ENCODE data around the gene PSMC1.

PSMC1 gene

DNA sequence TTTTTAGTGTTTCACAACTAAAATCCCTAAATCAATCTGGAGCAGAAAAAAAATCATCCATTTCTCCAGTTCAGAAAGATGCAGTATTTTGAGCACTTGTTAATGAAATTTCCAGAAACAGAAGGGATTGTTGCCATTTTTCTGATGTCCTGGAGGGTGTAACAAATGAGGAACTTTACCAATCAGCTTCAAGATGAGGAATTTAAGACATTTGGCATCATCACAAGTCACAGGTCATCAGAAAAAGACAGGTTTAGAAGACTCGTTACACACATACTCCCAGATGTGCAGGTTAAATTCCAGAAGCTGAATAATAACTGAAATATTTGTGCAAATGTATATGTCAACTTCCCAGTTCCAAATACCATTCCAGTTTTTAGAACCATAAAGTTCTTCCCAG, 482 bp upstream of the PSMC1 start:
- peaks cover 25% of the 10 kb centered on the region for H3K27me3 ChIP-seq (ENCODE audit: control insufficient read depth, insufficient read depth, low read length)
- H3K9ac ChIP-seq (ENCODE audit: low read length): peak overlapping the region; percentile 97
- H3K36me3 ChIP-seq (ENCODE audit: control insufficient read depth, low read depth, low read length): peaks cover 14% of the 10 kb centered on the region
- no peaks in the 10 kb centered on the region for H3K9me3 ChIP-seq (ENCODE audit: control insufficient read depth, low read depth, low read length)
- no peaks in the 10 kb centered on the region for H3K4me1 ChIP-seq (ENCODE audit: control insufficient read depth, low read depth, low read length)
- no peak overlapping the region for H3K27ac ChIP-seq (ENCODE audit: low read length)
- H3K4me3 ChIP-seq (ENCODE audit: low read length): peak overlapping the region; percentile 93

- Histone ChIP-seq H3K9ac (ENCODE audit: low read length) (no peak overlapping the region), H3K27me3 (ENCODE audit: control insufficient read depth, insufficient read depth, low read length) (no peaks in the 10 kb centered on the region), H3K4me1 (ENCODE audit: control insufficient read depth, low read depth, low read length) (no peaks in the 10 kb centered on the region), H3K27ac (ENCODE audit: low read length) (no peak overlapping the region), H3K4me3 (ENCODE audit: low read length) (no peak overlapping the region), H3K9me3 (ENCODE audit: control insufficient read depth, low read depth, low read length) (no peaks in the 10 kb centered on the region), H3K36me3 (ENCODE audit: control insufficient read depth, low read depth, low read length) (peaks cover 81% of the 10 kb centered on the region)
These were observed 7.5 kb downstream of the PSMC1 start for GRCh38 chr14:90263748-90264449.

DNA sequence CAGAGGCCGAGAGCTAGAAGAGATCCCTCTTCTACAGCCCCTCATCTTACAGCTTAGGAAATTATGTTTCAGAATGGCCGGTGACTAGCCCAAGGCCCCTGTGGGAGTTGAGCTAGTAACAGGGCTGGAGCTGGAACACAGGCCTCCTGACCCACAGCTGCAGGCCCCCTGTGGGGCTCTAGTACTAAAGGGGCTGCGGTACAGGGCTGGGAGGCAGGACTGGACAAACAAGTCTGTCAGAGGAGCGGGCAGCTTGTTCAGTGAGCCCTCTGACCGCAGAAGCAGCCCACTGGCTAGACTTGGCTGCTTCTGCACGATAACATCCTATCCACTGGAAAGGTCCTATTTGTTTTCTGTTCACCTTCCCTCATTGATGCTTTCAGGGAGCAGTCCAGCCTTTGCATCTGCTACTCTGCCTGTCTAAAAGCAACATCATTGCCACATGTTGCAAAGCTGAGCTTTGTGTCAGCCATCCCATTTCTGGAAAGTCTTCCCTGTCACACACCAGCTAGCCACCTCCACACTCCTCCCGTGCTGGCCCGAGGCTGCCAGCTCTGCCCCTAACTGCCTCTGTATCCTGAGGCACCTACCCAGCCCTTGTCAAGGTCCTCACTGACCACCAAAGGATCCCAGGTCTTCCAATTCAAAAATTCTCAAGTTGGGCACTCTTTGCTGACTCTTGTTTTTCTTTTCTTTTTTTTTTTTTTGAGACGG, 10.2 kb downstream of the PSMC1 start:
- H3K4me3 ChIP-seq (ENCODE audit: low read length): no peak overlapping the region
- no peaks in the 10 kb centered on the region for H3K27me3 ChIP-seq (ENCODE audit: control insufficient read depth, insufficient read depth, low read length)
- H3K36me3 ChIP-seq (ENCODE audit: control insufficient read depth, low read depth, low read length): peaks cover 87% of the 10 kb centered on the region
- H3K27ac ChIP-seq (ENCODE audit: low read length): no peak overlapping the region
- no peaks in the 10 kb centered on the region for H3K9me3 ChIP-seq (ENCODE audit: control insufficient read depth, low read depth, low read length)
- H3K9ac ChIP-seq (ENCODE audit: low read length): no peak overlapping the region
- H3K4me1 ChIP-seq (ENCODE audit: control insufficient read depth, low read depth, low read length): no peaks in the 10 kb centered on the region

DNA sequence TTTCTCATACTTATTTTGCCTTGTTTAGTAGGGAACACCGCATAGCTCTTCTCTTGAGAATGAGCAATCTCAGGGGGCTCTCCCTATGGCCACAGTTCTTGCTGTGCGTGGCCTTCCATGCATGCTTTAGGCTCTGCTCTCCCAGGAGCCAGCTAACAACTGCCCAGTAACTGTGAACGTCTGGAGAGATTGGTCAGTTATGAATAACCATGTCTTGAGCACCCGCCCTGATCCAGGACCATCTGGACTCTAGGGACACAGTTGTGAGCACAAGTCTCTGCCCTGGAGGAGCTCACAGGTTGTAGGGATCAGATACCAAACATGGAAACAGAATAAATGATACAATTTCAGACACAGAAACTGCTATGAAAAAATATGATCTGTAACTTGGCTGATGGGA, 12.1 kb downstream of the PSMC1 start:
- H3K9me3 ChIP-seq (ENCODE audit: control insufficient read depth, low read depth, low read length): no peaks in the 10 kb centered on the region
- H3K27ac ChIP-seq (ENCODE audit: low read length): no peak overlapping the region
- H3K4me1 ChIP-seq (ENCODE audit: control insufficient read depth, low read depth, low read length): no peaks in the 10 kb centered on the region
- no peak overlapping the region for H3K9ac ChIP-seq (ENCODE audit: low read length)
- H3K27me3 ChIP-seq (ENCODE audit: control insufficient read depth, insufficient read depth, low read length): no peaks in the 10 kb centered on the region
- H3K4me3 ChIP-seq (ENCODE audit: low read length): no peak overlapping the region
- H3K36me3 ChIP-seq (ENCODE audit: control insufficient read depth, low read depth, low read length): peaks cover 90% of the 10 kb centered on the region

DNA sequence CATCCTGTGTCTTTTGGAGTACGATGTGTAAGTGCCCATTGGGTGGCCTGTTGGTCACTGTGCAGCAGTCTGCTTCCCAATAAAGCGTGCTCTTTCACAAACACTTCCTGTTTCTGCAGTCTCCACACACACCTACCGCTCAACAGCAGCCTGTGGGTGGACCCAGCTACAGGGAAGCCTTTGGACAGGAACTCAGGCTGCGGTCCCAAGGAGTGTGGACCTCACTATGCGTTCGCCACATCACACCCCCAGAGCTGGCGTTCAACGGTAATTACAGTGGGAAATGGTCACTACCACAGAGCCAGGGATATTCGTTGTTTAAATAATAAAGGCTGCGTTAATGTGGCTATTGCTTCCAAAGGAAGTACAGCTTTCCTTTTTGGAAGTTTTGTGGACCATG, 16.2 kb downstream of the PSMC1 start:
- no peaks in the 10 kb centered on the region for H3K9me3 ChIP-seq (ENCODE audit: control insufficient read depth, low read depth, low read length)
- no peaks in the 10 kb centered on the region for H3K27me3 ChIP-seq (ENCODE audit: control insufficient read depth, insufficient read depth, low read length)
- H3K4me3 ChIP-seq (ENCODE audit: low read length): no peak overlapping the region
- peaks cover 62% of the 10 kb centered on the region for H3K36me3 ChIP-seq (ENCODE audit: control insufficient read depth, low read depth, low read length)
- H3K27ac ChIP-seq (ENCODE audit: low read length): no peak overlapping the region
- no peaks in the 10 kb centered on the region for H3K4me1 ChIP-seq (ENCODE audit: control insufficient read depth, low read depth, low read length)
- H3K9ac ChIP-seq (ENCODE audit: low read length): no peak overlapping the region

DNA sequence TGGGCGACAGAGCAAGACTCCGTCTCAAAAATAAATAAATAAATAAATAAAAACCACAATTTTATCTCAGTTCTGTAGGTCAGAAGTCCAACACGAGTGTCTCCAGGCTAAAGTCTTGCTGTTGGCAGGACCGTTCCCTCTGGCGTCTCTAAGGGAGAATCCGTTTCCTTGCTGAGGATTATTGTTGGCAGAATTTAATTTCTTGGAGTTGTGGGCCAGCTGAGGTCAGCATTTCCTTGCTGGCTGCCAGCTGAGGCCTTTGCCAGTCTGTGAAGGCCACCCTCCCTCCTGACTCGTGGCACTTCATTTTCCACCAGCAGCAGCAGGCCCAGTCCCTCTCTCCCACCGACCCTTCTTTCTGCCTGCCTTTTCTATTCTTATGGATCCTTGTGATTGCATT, 17.2 kb downstream of the PSMC1 start:
- no peak overlapping the region for H3K4me3 ChIP-seq (ENCODE audit: low read length)
- no peak overlapping the region for H3K9ac ChIP-seq (ENCODE audit: low read length)
- no peak overlapping the region for H3K27ac ChIP-seq (ENCODE audit: low read length)
- H3K9me3 ChIP-seq (ENCODE audit: control insufficient read depth, low read depth, low read length): no peaks in the 10 kb centered on the region
- H3K27me3 ChIP-seq (ENCODE audit: control insufficient read depth, insufficient read depth, low read length): no peaks in the 10 kb centered on the region
- H3K4me1 ChIP-seq (ENCODE audit: control insufficient read depth, low read depth, low read length): no peaks in the 10 kb centered on the region
- peaks cover 60% of the 10 kb centered on the region for H3K36me3 ChIP-seq (ENCODE audit: control insufficient read depth, low read depth, low read length)

DNA sequence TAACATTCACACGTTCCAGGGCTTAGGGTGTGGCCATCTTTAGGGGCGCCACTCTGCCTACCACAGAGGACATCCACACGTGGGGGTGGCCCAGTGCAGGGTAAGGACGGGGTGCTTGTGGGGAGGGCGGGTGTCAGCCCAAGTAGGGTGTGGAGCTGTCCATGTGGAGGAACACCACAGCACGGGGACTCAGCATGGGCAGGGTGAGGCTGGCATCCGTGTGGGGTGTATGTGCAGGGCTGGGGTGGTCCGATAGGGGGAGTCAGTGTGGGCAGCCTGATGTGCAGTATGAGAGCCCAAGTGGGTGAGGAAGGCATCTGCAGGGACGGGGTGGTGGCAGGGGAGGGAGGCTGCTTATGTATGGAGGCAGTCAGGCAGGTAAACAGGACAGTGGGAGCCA, 17.7 kb downstream of the PSMC1 start:
- H3K27me3 ChIP-seq (ENCODE audit: control insufficient read depth, insufficient read depth, low read length): no peaks in the 10 kb centered on the region
- H3K9ac ChIP-seq (ENCODE audit: low read length): no peak overlapping the region
- H3K9me3 ChIP-seq (ENCODE audit: control insufficient read depth, low read depth, low read length): no peaks in the 10 kb centered on the region
- H3K4me1 ChIP-seq (ENCODE audit: control insufficient read depth, low read depth, low read length): no peaks in the 10 kb centered on the region
- H3K4me3 ChIP-seq (ENCODE audit: low read length): no peak overlapping the region
- peaks cover 55% of the 10 kb centered on the region for H3K36me3 ChIP-seq (ENCODE audit: control insufficient read depth, low read depth, low read length)
- H3K27ac ChIP-seq (ENCODE audit: low read length): no peak overlapping the region

DNA sequence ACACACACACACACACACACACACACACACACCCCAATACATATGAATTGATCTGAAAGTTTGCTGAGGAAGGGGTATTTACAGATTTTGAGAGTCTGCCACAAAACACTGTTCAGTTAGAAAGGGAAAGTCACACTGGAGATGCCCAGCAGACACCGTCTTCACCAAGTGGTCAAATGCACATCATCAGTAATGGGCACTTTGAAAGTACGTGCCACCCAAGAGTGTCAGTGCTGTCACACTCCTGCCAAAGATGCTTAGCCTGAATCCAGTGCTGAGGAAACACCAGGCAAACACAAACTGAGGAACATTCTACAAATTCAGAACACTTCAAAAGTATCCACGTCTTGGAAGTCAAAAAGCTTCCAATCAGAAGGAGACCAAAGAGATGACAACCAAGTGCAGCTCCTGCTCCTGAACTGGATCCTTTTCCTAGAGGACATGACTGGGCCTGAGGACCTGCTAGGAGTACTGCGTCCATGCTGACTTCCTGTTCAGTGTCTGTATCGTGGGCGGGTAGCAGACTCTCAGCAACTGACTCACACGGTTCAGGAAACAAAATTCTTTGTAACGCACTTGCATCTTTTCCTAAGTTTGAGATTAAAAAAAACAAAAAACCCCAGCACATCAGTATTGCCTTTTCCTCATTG, 18.6 kb downstream of the PSMC1 start:
- peaks cover 46% of the 10 kb centered on the region for H3K36me3 ChIP-seq (ENCODE audit: control insufficient read depth, low read depth, low read length)
- H3K27ac ChIP-seq (ENCODE audit: low read length): no peak overlapping the region
- H3K9ac ChIP-seq (ENCODE audit: low read length): no peak overlapping the region
- H3K4me3 ChIP-seq (ENCODE audit: low read length): no peak overlapping the region
- no peaks in the 10 kb centered on the region for H3K27me3 ChIP-seq (ENCODE audit: control insufficient read depth, insufficient read depth, low read length)
- no peaks in the 10 kb centered on the region for H3K4me1 ChIP-seq (ENCODE audit: control insufficient read depth, low read depth, low read length)
- H3K9me3 ChIP-seq (ENCODE audit: control insufficient read depth, low read depth, low read length): no peaks in the 10 kb centered on the region

DNA sequence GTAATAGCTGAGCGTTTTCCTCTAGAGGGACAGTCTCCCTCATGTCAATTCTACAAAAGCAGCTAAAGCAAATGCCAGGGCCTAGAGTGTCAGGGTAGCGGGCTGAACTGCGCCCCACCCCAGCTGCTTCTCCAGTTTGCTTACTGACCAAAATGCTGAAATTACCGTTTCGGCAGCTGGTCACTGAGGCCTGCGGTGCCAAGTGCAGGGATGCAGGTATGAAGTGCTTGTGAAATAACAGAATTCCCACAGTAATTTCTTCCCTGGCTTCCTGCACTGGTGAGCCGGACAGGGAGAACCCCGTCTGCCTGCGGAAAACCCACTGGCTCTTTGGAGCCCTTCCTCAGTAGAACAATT, 19.1 kb downstream of the PSMC1 start:
- H3K27me3 ChIP-seq (ENCODE audit: control insufficient read depth, insufficient read depth, low read length): no peaks in the 10 kb centered on the region
- H3K9ac ChIP-seq (ENCODE audit: low read length): no peak overlapping the region
- no peaks in the 10 kb centered on the region for H3K4me1 ChIP-seq (ENCODE audit: control insufficient read depth, low read depth, low read length)
- peaks cover 41% of the 10 kb centered on the region for H3K36me3 ChIP-seq (ENCODE audit: control insufficient read depth, low read depth, low read length)
- no peak overlapping the region for H3K27ac ChIP-seq (ENCODE audit: low read length)
- H3K9me3 ChIP-seq (ENCODE audit: control insufficient read depth, low read depth, low read length): no peaks in the 10 kb centered on the region
- no peak overlapping the region for H3K4me3 ChIP-seq (ENCODE audit: low read length)

DNA sequence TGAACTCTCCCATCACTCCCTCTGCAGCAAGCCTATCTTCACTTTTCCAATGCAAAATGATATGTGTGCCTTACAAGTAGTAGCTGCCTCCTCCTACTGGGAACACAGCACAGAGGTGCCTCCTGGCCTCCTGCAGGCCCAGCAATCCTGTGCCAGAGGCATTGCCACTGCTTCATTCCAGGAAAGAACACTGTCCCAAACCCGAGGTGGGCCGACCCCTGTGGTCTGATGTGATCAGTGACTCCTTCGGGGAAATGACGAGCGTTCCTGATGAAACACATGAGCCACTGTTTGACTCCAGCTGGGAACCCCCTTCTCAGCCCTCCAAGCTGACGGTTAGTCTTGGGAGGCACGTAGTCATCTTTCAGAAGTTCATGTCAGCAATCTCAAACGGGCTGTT, 19.5 kb downstream of the PSMC1 start:
- no peak overlapping the region for H3K4me3 ChIP-seq (ENCODE audit: low read length)
- H3K9ac ChIP-seq (ENCODE audit: low read length): no peak overlapping the region
- H3K27ac ChIP-seq (ENCODE audit: low read length): no peak overlapping the region
- H3K27me3 ChIP-seq (ENCODE audit: control insufficient read depth, insufficient read depth, low read length): no peaks in the 10 kb centered on the region
- H3K4me1 ChIP-seq (ENCODE audit: control insufficient read depth, low read depth, low read length): no peaks in the 10 kb centered on the region
- H3K9me3 ChIP-seq (ENCODE audit: control insufficient read depth, low read depth, low read length): no peaks in the 10 kb centered on the region
- H3K36me3 ChIP-seq (ENCODE audit: control insufficient read depth, low read depth, low read length): peaks cover 37% of the 10 kb centered on the region

DNA sequence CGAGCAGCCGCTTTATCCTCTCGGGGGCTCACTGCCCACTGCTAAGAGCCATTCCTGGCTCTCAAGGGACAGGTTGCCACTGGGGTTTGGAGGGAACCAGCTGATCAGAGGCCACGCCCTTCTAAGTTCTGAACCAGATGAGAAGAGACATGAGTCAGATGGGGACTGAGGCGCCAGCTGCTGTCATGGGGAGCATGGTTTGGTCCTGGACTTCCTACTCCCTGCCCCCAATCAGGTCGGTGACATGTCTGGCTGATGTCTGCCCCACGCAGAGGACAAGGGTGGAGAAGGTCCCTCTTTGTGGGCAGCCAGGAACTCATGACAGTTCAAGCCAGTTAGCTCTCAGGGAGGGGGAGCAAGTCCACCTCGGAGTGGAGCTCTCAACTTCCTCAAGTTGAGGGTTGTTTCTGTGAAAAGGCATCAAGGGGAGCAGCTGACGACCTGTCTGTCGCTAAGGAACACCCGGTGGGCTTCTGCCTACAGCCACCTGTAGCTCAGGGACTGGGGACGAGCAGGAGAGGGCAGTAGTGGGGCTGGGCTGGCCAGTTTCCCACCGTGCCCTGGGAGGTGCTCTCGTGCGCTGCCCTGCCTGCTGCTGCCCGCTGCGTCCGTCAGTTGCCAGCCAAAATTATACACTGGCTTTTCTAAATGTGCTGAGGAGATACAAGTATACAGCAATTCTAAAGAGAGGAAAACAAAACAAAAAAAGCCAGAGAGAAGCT, 20.5 kb downstream of the PSMC1 start:
- Histone ChIP-seq H3K27me3 (ENCODE audit: control insufficient read depth, insufficient read depth, low read length) (no peaks in the 10 kb centered on the region), H3K9ac (ENCODE audit: low read length) (no peak overlapping the region), H3K4me3 (ENCODE audit: low read length) (no peak overlapping the region), H3K36me3 (ENCODE audit: control insufficient read depth, low read depth, low read length) (peaks cover 27% of the 10 kb centered on the region), H3K9me3 (ENCODE audit: control insufficient read depth, low read depth, low read length) (no peaks in the 10 kb centered on the region), H3K4me1 (ENCODE audit: control insufficient read depth, low read depth, low read length) (no peaks in the 10 kb centered on the region), H3K27ac (ENCODE audit: low read length) (no peak overlapping the region)

All from iPS-18a (cell line).